GM12878 (cell line): ENCODE measurements around the gene TSPEAR.
A peak's percentile ranks its signal among the peaks of the same experiment; 100 is the strongest.

Experiments
- BCL3 ChIP-seq: IDR thresholded peaks from 2 replicates; pipeline ENCODE4 v1.6.1; 2011; ENCODE audit warnings: borderline replicate concordance, low read depth, mild to moderate bottlenecking, moderate library complexity, low read length; ENCODE audit not compliant: insufficient read depth, poor library complexity, severe bottlenecking
- CREB1 ChIP-seq: IDR thresholded peaks from 2 replicates; pipeline ENCODE4 v1.6.1; 2012; ENCODE audit warnings: low read depth, mild to moderate bottlenecking, inconsistent platforms
- CTCF ChIP-seq, 3 experiments: IDR thresholded peaks in 2 of 3; conservative IDR thresholded peaks in 1 of 3; 2 replicates each; pipeline ENCODE4 v1.5.1; 2011; ENCODE audit warnings: low read depth in 3 of 3, low read length in 3 of 3, mild to moderate bottlenecking in 3 of 3, control low read depth in 2 of 3, moderate library complexity in 2 of 3, inconsistent platforms in 1 of 3, mixed read lengths in 1 of 3; ENCODE audit not compliant: control insufficient read depth in 2 of 3, insufficient read depth in 1 of 3; ENCODE audit errors: extremely low read depth in 1 of 3
- IKZF1 ChIP-seq: fragments of 450-650 bp; conservative IDR thresholded peaks from 2 replicates; pipeline ENCODE4 v1.6.1; 2017; ENCODE audit warnings: antibody characterized with exemption, mild to moderate bottlenecking
- JUNB ChIP-seq: IDR thresholded peaks from 2 replicates; pipeline ENCODE4 v1.6.1; 2016; ENCODE audit warnings: antibody characterized with exemption, mild to moderate bottlenecking
- SIN3A ChIP-seq: IDR thresholded peaks from 2 replicates; pipeline ENCODE4 v1.6.1; 2012; ENCODE audit warnings: low read depth, low read length, improper control_type of control experiment

GRCh38 chr21:44583800-44584147 lies 127.6 kb downstream of the TSPEAR start:
- TF ChIP-seq CREB1, result peak; percentile 53; the same call in 1 of the 2 replicates
- TF ChIP-seq JUNB, result peak; percentile 70
- no peak for TF ChIP-seq IKZF1
- no peak for TF ChIP-seq CTCF (IDR thresholded peaks at IDR 0.05 in 2 of 3, conservative IDR thresholded peaks at IDR 0.05 in 1 of 3; ENCODE audit: control insufficient read depth in 2 of 3, extremely low read depth in 1 of 3, insufficient read depth in 1 of 3, low read depth in 3 of 3, low read length in 3 of 3)
- no peak for TF ChIP-seq BCL3
- no peak for TF ChIP-seq SIN3A
